Hematopoietic multipotent progenitor cell (in vitro differentiated cells): ENCODE results near the gene PSD. TPM values are rescaled to one million over a fixed set of nuclear protein-coding genes. Genes with fewer than 3 reads are reported as not detected.

Source experiments
- DNase-seq, 3 donors: peaks; one replicate each; pipeline ENCODE4 v3.0.0-alpha.2; 2011 to 2015; ENCODE audit warnings: low read depth in 2 of 3, low spot score in 2 of 3
- total RNA-seq: library from RNA; depleted of rRNA; stranded (reverse); fragments of >200 nt; gene quantifications from one replicate; pipeline ENCODE4 v1.2.3, GENCODE V29; 2012

The PSD gene
- total RNA-seq, 1 donor: 4.6 TPM

DNA sequence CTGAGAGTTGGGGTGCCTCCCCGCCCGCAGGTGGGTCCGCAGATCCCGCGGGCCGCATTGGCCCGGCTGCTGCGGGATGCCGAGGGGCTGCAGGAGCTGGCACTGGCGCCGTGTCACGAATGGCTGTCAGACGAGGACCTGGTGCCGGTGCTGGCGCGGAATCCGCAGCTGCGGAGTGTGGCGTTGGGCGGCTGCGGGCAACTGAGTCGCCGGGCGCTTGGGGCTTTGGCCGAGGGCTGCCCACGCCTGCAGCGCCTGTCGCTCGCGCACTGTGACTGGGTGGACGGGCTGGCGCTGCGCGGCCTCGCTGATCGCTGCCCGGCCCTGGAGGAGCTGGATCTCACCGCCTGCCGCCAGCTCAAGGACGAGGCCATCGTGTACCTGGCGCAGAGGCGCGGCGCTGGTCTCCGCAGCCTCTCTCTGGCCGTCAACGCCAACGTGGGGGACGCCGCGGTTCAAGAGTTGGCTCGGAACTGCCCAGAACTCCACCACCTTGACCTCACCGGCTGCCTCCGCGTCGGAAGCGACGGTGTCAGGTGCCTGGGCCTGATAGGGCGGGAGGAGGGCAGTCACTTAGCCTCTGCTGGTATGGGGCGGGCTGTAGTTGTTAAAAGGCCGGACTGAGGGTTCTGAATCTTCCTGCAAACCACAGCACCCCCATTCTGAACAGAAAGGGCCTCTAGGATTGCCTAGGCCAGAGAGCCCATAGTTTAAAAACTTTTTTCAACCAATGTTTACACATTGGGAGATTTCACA is 3.4 kb upstream of the PSD start:
- no peak for DNase-seq

DNA sequence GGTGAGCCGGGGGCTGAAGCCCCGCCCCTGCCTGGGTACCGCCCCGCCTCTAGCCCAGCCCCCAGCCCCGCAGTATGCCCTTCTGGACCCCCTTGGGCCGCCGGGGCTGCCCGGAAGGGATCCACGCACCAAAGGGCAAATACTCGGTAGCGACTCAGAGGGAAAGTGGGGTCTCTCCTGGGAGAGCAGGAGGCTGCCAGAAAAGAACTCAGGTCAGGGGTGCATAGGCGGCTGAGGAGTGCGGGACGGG is 2.8 kb upstream of the PSD start:
- DNase-seq: no peak

DNA sequence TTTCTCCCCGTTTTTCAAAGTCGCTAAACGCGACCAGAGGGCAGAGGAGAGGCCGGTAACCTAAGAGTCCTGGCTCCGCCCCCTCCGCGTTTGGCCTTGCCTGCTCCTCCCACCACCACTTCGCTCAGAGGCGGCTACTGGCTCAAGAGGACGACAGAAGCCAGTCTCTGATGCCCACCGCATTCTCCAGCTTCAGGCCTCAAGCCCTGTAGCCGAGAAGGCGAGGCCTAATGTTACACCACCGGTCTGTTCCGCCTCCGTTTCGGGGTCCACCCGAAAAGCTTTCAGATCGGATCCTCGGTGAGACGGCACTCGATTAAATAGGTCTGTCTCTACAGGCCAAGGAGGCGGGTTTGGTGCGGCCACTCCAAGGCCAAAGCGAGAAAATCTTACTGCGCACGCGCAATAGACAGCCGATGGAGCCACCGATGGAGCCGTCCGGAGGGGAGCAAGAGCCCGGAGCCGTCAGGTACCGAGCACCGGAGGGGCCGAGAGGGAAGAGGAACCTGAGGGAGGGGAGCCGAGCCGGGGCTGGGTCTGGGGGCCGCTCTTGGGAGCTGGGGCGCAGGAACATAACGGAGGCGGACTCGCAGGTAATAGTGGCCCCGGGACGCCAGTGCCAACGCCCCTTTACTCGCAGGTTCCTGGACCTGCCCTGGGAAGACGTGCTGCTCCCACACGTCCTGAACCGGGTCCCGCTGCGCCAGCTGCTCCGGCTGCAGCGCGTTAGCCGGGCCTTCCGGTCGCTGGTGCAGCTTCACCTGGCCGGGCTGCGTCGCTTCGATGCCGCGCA is 2.3 kb upstream of the PSD start, which contains the start of gene FBXL15:
Gene FBXL15 (plus strand): TSS at position 123 of the 793 bp plus-strand sequence. CDS start 294 bp downstream, at position 417.
- DNase-seq: peak; percentile 82 to 99 (median 97)

DNA sequence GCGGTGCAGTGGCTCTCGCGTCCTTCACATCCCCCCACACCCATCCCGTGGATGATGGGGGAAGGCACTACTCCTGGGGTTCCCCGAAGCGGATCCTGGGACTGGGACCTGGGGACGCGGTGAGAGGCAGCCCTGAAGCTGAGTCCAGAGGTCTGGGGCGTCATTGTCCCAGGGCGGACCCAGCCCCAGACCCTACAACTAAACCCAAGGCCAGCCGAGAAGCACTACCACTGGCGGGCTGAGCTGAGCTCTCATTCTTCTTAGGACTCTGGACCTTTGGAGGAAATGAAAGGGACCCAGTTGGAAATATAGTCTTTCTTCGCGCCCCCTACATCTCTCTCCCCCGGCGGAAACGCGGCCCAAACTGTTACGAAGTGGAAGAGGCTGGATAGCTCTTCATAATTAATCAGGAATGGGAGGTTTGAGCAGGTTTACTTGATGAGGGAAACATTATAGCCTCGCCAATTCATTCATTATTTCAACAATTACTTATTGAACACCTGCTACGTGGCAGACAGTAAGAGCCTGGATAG is 1.7 kb upstream of the PSD start:
- DNase-seq: no peak

DNA sequence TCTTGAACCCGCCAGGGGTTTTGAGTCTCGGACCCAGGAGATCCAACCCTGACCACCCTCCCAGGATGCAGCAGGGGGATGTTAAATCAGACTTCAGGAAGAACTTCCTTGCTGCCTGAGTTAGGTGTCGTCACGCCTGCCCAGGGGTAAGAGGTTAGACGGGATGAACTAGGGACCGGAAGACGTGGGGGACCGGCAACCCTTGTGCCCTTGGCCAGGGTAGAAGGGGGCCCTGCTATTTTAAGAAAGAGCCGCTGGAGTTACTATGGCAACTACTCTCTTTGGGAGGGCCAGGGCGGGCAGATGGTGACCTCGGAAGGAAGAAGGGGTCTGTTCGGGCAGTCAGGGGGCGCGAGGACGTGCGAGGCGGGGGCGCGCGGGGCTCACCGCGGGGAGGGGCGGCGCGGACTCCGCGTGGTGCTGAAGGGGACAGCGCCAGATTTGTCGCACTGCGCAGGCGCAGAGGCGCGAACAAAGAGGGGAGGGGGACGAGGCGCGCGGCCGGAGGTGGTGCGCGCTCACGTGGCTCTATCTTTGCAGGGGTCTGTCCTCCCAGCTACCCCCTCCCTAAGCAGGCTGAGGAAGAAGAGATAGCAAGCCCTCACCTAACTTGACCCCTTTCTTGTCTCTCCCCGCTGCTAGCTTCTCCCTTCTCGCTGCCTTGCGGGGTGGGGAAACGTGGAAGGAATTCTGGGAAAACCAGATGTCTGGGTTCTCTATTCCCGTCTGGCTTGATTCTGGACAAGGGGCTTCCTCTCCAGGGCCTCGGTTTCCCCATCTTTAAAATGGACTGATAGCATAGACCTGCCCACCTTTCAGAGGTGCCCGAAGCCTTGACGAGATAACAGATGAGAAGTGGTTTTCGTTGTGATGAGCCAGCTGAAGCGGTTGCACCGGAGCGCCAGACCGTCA is 940 bp upstream of the PSD start:
- DNase-seq: peak in 2 of 3 donors; percentile 60 to 65

DNA sequence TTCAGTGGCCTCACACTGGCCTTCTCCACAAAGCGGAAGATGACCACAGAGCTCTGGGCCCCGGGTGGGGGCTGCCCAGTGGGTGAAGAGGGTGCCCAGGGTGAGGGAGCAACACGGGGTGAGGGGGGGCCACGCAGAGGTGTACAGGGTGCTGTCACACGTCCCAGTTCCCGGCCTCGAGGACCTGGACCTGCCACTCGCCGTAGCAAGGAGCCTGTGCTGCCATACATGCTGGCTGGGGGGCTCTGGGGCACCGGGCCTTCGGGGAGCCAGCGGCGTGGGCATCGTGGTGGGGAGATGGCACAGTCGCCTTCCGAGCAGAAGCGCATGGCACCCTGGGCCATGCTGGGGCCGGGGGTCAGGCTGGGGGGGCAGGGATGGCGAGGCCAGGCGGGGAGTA is 1.9 kb downstream of the PSD start:
- no peak for DNase-seq

DNA sequence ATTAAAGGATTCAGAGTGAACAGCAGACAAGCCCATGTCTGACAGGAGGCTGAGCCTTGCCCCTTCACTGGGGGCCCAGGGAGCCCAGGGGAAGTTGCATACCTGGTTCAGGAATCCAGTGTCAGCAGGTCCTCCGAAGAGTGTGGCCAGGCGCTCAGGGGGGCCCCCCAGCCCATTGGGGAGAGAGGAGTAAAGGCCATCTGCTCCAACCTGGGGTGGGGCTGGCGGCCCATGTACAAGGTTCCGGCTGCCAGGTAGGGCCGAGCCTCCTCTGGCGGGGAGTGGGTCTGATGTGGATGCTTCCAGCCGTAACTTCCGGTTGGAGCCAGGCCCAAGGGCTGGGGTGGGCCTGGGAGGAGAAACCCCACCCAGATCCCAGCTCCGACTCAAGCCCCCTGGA is 2.3 kb downstream of the PSD start:
- no peak for DNase-seq

DNA sequence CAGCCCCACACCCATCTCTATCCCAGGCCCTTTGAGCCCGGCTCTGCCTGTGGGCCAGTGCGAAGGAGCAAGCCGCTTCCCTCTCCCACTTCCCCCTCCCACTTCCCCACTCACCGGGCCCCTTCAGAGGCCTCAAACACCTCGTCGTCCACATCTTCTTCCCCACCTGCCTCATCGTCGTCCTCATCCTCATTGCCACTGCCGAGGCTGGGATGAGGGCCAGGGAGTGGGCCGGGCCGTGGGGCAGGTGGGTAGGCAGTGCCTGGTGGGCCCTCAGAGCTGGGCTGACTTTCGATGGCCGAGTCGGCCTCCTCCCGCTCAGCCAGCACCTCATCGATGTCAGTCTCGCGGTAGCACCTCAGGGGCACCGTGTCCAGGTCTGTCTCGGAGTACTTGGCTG is 3.8 kb downstream of the PSD start:
- DNase-seq: no peak

DNA sequence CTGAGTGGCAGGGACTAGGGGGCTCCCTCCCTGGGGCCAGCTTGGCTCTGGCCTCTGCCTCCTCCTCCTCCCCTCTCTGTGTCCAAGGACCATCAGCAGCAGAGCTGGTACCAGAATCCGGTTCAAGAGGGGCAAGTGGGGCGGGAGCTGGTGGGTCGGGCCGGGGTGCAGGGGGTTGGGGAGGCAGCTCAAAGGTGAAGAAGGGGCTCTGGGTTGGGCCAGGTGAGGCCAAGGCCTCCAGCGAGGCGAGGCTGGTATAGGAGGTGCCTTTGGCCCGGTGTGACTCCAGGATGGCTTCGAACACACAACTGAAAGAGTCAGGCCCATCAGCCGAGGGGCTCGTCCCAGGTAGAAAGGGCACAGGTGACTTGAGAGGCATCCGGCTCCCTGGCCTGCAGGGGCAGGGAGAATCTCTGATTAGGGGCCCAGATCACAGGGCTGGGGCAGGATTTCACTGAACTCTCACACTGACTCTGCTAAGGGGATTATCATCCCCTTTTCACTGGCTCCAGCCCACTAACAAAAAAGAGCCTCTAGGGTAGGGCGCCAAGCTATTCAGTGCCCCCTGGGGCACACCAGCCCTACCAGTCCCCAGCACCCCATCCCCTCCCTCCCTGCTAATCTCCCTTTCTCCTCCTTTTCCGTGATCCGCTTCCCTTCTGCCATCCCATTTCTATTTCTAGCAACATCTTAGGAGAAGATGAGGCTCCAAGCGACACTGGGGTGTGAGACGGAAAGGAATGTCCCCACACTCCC is 4.6 kb downstream of the PSD start:
- DNase-seq: no peak

DNA sequence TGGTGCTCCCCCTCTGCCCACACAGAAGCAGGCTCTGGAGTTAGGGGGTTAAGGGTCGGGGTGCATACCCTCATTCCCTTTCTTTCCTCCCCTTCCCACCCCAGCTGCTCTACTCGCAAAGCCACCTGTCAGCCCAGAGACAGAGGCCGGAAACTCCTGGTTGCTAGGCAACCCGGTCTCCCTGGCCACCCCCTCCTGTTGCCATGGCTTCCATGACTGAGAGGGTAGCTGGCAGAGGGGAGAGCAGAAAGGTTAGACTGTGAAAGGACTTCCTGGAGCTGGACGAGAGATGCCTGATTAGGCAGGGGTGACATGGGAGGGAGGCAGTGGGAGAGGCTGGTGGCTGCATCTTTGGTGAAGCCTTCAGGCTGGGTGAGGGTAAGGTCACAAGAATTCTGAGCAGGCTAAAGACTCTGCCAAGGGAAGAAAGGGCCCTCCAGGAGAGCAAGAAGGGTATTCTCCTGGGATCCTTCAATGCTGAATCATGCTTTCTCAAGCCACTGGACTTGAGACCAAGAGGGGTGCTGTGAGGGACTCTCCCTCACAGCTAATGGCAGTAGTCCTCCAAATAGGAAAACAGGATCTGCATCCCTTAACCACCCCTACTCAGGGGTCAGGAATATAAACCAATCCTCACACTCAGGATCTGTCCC is 5.4 kb downstream of the PSD start:
- no peak for DNase-seq

DNA sequence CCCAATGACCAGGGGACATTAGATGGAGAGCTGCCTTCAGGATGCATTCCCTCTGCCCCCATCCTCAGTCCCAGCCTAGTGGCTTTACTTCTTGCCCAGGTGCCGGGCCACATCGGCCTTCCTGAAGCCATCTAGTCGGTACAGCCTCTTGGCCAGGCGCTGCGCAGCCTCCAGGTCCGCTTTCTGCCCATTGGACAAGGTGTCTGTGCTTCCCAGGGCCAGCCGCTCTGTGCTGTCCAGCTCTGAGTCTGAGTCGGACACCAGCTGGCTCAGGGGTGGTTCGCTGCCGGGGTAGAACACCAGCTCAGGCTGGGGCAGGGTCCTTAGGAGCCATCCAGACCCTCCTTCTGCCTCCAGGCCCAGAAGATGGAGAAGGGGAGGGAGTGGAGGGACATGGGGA is 6.3 kb downstream of the PSD start:
- no peak for DNase-seq

DNA sequence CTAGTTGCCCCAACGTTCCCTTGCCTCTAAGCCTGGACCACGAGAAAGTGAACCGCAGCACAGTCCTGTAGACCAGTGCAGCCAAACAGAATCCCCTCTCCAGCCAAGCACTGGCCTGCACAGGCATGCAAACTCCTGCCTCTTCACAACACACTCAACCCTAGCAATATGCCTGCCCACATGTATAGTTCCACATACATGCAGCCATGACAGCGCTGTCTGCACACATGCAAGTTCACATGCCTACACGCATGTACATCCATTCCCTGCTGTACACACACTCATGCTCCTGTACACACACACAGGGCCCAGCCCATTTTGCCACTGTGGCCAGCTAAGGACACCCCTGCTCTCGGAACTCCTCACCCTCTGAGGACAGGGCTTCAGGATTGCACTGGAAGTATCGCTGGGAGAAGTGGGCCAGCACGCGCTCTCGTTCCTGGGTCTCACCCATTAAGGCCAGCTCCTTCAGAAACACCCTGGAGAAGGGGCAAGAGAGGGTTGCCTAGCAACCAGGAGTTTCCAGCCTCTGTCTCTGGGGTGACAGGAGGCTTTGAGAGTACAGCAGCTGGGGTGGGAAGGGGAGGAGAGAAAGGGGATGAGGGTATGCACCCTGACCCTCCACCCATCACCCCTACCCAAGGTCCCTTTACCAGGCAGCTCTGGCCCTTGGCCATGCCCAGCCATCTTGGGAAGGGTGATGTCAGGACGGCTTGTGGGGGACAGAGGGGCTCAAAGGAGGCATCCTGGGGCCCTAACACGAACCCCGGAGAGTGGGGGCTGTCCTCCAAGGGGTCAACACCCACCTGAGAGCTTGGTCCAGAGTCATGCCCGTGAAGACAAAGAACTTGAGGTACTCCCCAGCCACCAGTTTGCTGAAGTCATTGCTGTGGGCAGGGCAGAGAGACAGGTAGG is 7.0 kb downstream of the PSD start:
- no peak for DNase-seq

DNA sequence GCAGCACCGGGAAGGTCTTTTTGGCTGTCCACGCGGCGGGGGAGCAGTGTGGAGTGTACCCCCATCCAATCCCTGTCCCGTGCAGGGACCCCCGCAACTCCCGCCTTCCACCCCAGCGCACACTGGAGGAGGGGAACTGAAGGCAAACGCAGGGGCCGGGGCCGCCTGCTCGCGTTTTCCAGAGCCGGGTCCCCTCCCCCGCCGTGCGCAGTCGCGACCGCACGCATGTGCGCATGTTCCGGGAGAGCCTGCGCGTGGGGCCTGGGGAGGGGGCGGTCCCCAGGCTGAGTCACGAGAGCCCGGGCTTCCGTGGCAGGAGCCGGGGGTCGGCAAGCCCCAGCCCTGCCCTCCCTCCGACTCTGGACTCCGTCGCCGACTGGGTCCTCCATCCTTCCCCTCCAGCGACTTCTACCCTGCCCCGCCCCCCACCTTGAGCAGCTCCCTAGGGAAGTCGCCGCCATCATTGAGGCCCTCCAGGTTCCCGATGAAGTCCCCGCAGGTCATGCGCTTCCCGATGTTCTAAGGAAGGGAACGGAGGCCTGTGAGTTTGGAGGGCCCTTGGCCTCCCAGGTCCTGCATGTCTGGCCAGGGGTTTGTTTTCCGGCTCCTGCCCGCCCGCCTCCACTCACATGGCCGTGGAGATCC is 8.0 kb downstream of the PSD start:
- DNase-seq: peak in 2 of 3 donors; percentile 58 to 71

DNA sequence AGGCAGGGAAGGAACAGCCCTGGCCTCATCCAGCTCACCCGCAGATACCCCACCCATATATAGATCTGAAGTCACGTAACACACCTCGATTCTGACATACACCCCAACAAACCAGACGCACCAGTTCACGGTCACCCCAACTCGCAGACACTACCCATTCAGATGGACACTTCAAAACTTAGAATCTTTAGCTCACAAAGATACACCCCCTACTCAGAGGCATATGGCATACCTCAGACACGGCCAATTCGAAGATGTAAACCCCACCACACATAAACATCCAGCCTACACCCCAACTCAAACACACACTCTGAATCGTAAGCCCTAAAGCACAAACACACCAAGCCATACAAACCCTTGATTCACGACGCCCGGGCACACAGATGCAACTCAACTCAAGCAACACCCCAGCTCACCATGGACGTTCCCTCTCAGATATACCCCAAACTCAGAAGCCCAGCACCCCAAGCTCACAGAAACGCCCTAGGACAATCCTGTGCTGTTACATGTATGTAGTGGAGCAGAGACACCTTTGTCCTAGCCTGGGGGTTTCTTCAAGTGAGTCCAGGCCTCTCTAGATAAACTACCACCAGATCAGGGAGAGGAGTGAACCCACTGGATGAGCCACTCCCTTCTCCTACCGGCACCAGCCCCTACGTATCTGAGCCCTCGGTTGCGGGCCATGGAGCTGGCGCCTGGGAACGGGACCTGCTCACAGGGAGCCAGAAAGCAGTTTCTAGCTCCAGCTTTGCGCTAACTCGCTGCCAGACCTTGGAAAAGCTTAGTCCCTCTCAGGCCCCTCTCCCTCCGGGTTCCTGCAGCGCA is 8.8 kb downstream of the PSD start:
- DNase-seq: no peak

DNA sequence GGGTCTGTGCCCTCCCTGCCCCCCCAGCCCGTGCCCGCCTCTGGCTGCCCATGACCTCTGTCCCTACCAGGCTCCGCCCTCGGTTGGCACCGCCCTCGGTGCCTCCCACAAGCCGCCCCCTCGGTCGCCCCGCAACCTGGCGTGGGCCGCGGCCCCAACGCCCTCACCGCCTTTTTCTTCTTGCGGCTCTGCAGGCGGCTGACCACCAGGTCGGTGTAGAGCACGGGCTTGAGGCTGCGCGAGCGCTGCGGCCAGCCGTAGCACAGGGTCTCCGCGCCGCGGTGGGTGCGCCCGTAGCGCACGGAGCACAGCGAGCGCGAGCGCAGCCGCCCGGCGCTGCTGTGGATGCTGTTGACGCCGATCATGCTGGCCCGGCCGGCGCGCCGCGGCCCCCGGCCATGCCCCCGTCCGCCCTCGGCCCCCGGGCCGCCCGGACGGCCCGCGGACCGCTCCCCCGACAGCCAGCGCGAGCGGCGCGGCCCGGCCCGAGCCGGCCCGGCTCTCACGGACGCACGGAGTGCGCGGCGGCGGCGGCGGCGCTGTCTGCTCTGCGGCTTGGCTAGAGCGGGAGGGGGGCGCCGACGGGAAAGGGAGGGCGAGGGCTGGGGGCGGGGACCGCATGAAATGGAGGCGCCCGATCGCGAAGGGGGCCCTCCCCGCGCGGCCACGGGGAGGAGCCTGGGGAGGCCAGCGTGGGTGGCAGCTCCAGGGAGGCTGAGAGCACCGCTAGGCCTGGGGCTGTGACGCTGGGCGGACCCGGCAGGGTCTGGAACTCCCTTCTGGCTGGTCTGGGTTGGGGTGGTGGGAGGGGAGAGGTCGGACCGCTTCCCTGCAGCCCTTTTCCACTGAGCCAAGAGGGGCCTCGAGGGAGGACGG is 9.6 kb downstream of the PSD start:
- peak in 2 of 3 donors; percentile 58 to 72 for DNase-seq

DNA sequence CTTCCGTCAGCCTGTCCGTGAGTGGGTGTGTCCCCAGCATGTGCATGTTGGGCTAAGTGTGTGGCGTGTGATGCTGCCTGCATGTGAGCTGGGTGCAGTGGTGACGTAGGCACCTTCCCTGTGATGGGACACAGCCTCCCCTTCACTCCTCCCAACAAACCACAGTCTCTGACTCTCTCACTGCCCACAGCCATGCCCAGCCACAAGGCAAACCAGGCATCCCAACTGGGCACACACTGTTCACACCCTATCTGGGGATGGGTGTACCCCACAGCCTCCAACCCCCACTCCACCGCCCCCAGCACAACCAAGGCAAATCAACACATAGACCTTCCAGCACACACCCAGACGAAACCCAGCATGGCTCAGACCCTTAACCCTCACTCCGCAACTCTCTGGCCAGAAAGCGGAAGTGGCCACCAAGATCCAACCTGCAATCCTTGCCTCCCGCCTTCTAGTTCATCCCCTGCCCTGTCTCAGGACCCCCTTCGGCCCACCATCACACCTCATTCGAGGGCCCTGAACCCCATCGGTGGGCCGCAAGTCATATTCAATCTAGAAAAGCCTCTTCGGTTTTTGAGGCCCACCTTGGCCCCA is 10.4 kb downstream of the PSD start:
- no peak for DNase-seq
